ENCODE data around the gene MRPL17. TPM values are rescaled to one million over a fixed set of nuclear protein-coding genes. Genes with fewer than 3 reads are reported as not detected.

The MRPL17 gene
- total RNA-seq, 1 experiment from 2014 or later = 98.5 TPM

GRCh38 chr11:6630632-6631291 is 52.4 kb downstream of the MRPL17 start:
- H3K4me1 ChIP-seq (ENCODE audit: insufficient read depth, low read length, poor library complexity, severe bottlenecking) = no peaks in the 10 kb centered on the region
- ChIA-PET CTCF (interaction anchor here (0.6 kb wide), 1 partner anchor 14 kb away, joined by 3 read pairs; no protein-coding TSS in a partner anchor), POLR2A (ENCODE audit: low non-redundant PET) (no interaction called here)
- no peak for DNase-seq (ENCODE audit: low spot score)
- BruUV-seq (replicated peaks) = no TSS peak
- no peak overlapping the region for H3K27ac ChIP-seq (ENCODE audit: low read depth, low read length, poor library complexity, severe bottlenecking)
- intact Hi-C loops (cut with micrococcal nuclease; ENCODE audit: unreplicated experiment) = no loop called here
- no peaks in the 10 kb centered on the region for H3K27me3 ChIP-seq (replicated peaks; ENCODE audit: insufficient read depth, low read depth, low read length, poor library complexity)
- no peaks in the 10 kb centered on the region for H3K36me3 ChIP-seq (ENCODE audit: insufficient read depth, low read length, poor library complexity, severe bottlenecking)
- no peak overlapping the region for H3K4me3 ChIP-seq (ENCODE audit: low read depth, low read length, poor library complexity, severe bottlenecking)
- TF ChIP-seq CTCF (conservative IDR thresholded peaks at IDR 0.05; ENCODE audit: low read depth, low read length) (no peak), EZH2 (IDR thresholded peaks at IDR 0.05; ENCODE audit: borderline replicate concordance, low read depth, low read length, poor library complexity, severe bottlenecking) (no peak)
- H3K9me3 ChIP-seq (ENCODE audit: low read depth, low read length, poor library complexity, severe bottlenecking) = no peaks in the 10 kb centered on the region

Other genes starting within 250 kb of the MRPL17 start
- gene HPX, start 242.4 kb downstream of the MRPL17 start, total RNA-seq (2021) = 4.4 and 4.5 TPM in 2 replicates
- gene TRIM3, start 209.4 kb downstream of the MRPL17 start, total RNA-seq (2021) = 34.2 and 37.1 TPM in 2 replicates
- 57.7 and 65.0 TPM in 2 replicates for gene ARFIP2, start 202.0 kb downstream of the MRPL17 start, total RNA-seq (2021)
- 30.7 and 40.3 TPM in 2 replicates for gene TIMM10B, start 201.8 kb downstream of the MRPL17 start, total RNA-seq (2021)
- gene DNHD1, start 186.1 kb downstream of the MRPL17 start, total RNA-seq (2021) = 20.1 and 20.6 TPM in 2 replicates
- gene RRP8, start 79.7 kb downstream of the MRPL17 start, total RNA-seq (2021) = 19.1 and 21.6 TPM in 2 replicates
- gene ILK, start 79.6 kb downstream of the MRPL17 start, total RNA-seq (2021) = 85.2 and 86.5 TPM in 2 replicates
- gene TAF10, start 71.1 kb downstream of the MRPL17 start, total RNA-seq (2021) = 108 and 112 TPM in 2 replicates
- gene TPP1, start 63.9 kb downstream of the MRPL17 start, total RNA-seq (2021) = 42.2 and 53.0 TPM in 2 replicates
- 17.6 and 20.1 TPM in 2 replicates for gene DCHS1, start 27.5 kb downstream of the MRPL17 start, total RNA-seq (2021)
- not detected in 2 replicates for gene OR2AG2, start 88.6 kb upstream of the MRPL17 start, total RNA-seq (2021)
- not detected in 2 replicates for gene OR2AG1, start 99.7 kb upstream of the MRPL17 start, total RNA-seq (2021)
- not detected in 2 replicates for gene OR6A2, start 116.3 kb upstream of the MRPL17 start, total RNA-seq (2021)
- not detected in 2 replicates for gene OR10A5, start 162.3 kb upstream of the MRPL17 start, total RNA-seq (2021)
- gene OR10A2, start 179.7 kb upstream of the MRPL17 start, total RNA-seq (2021) = not detected in 2 replicates
- gene OR10A4, start 193.3 kb upstream of the MRPL17 start, total RNA-seq (2021) = not detected in 2 replicates
- not detected in 2 replicates for gene OR2D2, start 209.2 kb upstream of the MRPL17 start, total RNA-seq (2021)
- not detected in 2 replicates for gene OR2D3, start 237.7 kb upstream of the MRPL17 start, total RNA-seq (2021)
- gene ZNF215, start 243.1 kb upstream of the MRPL17 start, total RNA-seq (2021) = 0.26 and 0.37 TPM in 2 replicates

Measured in A673 (cell line).